K562 (cell line): Measurements from ENCODE around the gene STK33.

Experiments
- ARID2 ChIP-seq: fragments of 450-650 bp; IDR thresholded peaks from 2 replicates; pipeline ENCODE4 v1.6.1; 2017; ENCODE audit warnings: antibody characterized with exemption, mild to moderate bottlenecking
- EHMT2 ChIP-seq: fragments of 450-650 bp; IDR thresholded peaks from 2 replicates; pipeline ENCODE4 v1.6.1; 2018; ENCODE audit warnings: antibody characterized with exemption
- MXI1 ChIP-seq: IDR thresholded peaks from 2 replicates; pipeline ENCODE4 v1.6.1; 2011; ENCODE audit warnings: low read depth, mild to moderate bottlenecking, improper control_type of control experiment, low read length
- POLR2A ChIP-seq: fragments of 450-650 bp; conservative IDR thresholded peaks from 2 replicates; pipeline ENCODE4 v1.6.1; 2016
- RBBP5 ChIP-seq: fragments of 200-600 bp; sonication (generic); IDR thresholded peaks from 2 replicates; pipeline ENCODE4 v1.6.1; 2012; ENCODE audit warnings: borderline replicate concordance, mild to moderate bottlenecking, low read length, control low read depth, inconsistent platforms; ENCODE audit not compliant: insufficient read depth, poor library complexity, severe bottlenecking
- ZBTB1 ChIP-seq: sonication (generic); formaldehyde crosslinking; IDR thresholded peaks from 2 replicates; pipeline ENCODE4 v1.8.1; 2023; ENCODE audit warnings: missing genetic modification reagents, low read depth, mild to moderate bottlenecking, borderline replicate concordance
- ZNF274 ChIP-seq: IDR thresholded peaks from 2 replicates; pipeline ENCODE4 v1.6.1; 2011; ENCODE audit warnings: low read depth, mild to moderate bottlenecking, low read length, moderate library complexity, borderline replicate concordance

DNA sequence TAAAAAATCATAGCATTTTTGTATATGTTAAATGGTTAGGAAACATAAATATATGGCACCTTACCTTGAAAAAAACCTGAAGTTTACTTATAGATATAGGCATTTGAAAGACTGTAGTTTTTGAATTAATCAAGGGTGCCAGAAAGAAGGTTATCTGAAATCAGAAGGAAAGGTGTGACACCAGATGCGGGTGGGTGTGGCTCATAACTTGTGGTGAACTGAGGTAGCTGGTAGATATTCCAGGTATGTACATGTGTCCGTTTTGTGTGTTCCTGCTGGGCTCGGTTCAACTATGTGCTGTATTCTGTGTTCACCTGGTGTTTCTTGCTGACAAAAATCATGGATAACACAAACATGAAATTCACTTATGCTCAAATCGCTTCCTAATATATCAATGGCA lies 35.6 kb downstream of the STK33 start:
- TF ChIP-seq ARID2 (no peak), EHMT2 (no peak), RBBP5 (no peak), MXI1 (no peak), POLR2A (no peak), ZNF274 (no peak), ZBTB1 (no peak)
